D721Med (cell line): Measurements from ENCODE around the gene DISP3.

Experiments
- DNase-seq: peaks from one replicate; pipeline ENCODE4 v3.0.0; 2011; ENCODE audit warnings: low spot score; ENCODE audit not compliant: insufficient read length
- FAIRE-seq: peaks from 2 replicates; lab custom pipeline; 2011; peaks lifted over from hg19 to GRCh38; lab: Jason Lieb, UNC
- TF ChIP-seq, protein P1 (sequence below): IDR thresholded peaks from 2 replicates; pipeline ENCODE4 v1.5.1; 2012; ENCODE audit warnings: mild to moderate bottlenecking, control low read depth; ENCODE audit not compliant: insufficient read depth; ENCODE audit errors: missing control alignments

DISP3 gene

DNA sequence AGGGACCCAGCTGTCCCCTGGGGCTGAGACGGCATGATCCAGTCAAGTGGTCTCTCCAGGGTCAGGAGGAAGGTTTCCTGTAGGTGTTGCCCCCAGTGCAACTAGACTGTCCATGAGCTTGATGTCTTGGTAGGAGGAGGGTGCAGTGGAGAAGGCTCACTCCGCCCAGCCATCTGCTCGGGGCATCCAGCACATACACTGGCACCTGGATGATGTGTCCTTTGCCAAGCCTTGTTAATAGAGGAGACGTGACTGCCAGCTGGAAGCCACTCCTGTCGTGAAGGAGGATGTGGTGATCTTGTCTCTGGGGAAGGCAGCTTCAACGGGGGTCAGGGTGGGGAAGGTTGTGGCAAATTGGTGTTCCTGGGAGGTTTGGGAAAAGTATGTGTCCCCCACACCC, 6.2 kb downstream of the DISP3 start:
- DNase-seq (no peak), FAIRE-seq (no peak)
- TF ChIP-seq, protein P1, sequence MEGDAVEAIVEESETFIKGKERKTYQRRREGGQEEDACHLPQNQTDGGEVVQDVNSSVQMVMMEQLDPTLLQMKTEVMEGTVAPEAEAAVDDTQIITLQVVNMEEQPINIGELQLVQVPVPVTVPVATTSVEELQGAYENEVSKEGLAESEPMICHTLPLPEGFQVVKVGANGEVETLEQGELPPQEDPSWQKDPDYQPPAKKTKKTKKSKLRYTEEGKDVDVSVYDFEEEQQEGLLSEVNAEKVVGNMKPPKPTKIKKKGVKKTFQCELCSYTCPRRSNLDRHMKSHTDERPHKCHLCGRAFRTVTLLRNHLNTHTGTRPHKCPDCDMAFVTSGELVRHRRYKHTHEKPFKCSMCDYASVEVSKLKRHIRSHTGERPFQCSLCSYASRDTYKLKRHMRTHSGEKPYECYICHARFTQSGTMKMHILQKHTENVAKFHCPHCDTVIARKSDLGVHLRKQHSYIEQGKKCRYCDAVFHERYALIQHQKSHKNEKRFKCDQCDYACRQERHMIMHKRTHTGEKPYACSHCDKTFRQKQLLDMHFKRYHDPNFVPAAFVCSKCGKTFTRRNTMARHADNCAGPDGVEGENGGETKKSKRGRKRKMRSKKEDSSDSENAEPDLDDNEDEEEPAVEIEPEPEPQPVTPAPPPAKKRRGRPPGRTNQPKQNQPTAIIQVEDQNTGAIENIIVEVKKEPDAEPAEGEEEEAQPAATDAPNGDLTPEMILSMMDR = no peak

GRCh38 chr1:11486231-11487009, 7.5 kb downstream of the DISP3 start:
- FAIRE-seq (no peak), DNase-seq (no peak)
- TF ChIP-seq, protein P1 = no peak

DNA sequence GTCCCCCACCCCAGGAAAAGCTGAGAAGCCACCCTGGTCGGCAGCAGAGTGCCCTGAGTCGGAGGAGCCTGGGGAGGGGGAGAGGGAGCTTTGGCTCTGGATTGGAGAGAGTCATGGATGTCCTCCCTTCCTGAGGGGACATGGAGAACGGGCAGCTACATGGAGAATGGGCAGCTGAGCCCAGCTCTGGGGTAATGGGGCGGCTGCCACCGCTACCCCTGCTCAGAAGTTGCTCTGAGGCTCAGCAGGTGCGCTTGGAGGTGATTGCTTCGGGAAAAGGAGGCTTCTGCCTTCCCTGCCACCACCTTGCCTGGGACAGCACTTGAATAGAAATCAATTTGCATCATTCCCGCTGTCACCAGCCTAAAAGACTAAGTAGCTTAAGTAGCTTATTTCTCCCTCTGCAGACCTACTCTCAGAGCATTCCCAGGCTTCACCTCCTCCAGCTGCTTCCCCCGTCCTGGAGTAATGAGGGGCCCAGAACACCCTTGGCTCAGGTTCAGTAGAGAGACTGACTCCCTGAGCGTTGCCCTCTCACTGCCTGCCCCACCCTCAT, 8.3 kb downstream of the DISP3 start:
- FAIRE-seq (no peak), DNase-seq (peak; percentile 80)
- TF ChIP-seq, protein P1 = no peak

- DNase-seq (no peak), FAIRE-seq (no peak)
- TF ChIP-seq, protein P1 = no peak
These were observed 9.3 kb downstream of the DISP3 start for GRCh38 chr1:11488201-11488770.

GRCh38 chr1:11488966-11489625, 10.1 kb downstream of the DISP3 start:
- TF ChIP-seq, protein P1 = no peak
- no peak for FAIRE-seq
- no peak for DNase-seq

- FAIRE-seq (no peak), DNase-seq (no peak)
- TF ChIP-seq, protein P1 = no peak
These were observed 13.3 kb downstream of the DISP3 start for GRCh38 chr1:11492235-11492634.
